Ishikawa (cell line): Measurements from ENCODE around the gene BABAM2.

Source experiments
- CEBPB ChIP-seq: IDR thresholded peaks from 2 replicates; pipeline ENCODE4 v1.6.1; 2012
- CREB1 ChIP-seq: IDR thresholded peaks from 2 replicates; pipeline ENCODE4 v1.6.1; 2012; ENCODE audit warnings: low read depth
- RAD21 ChIP-seq: IDR thresholded peaks from 2 replicates; pipeline ENCODE4 v1.6.1; 2012; ENCODE audit warnings: low read depth
- TCF12 ChIP-seq: IDR thresholded peaks from 2 replicates; pipeline ENCODE4 v1.6.1; 2012; ENCODE audit warnings: low read depth
- TEAD4 ChIP-seq: IDR thresholded peaks from 2 replicates; pipeline ENCODE4 v1.6.1; 2012
- YY1 ChIP-seq: IDR thresholded peaks from 2 replicates; pipeline ENCODE4 v1.6.1; 2012; ENCODE audit warnings: low read depth
- ZBTB7A ChIP-seq: IDR thresholded peaks from 2 replicates; pipeline ENCODE4 v1.6.1; 2012; ENCODE audit warnings: low read depth
- TF ChIP-seq, protein P1 (sequence below): IDR thresholded peaks from 2 replicates; pipeline ENCODE4 v1.6.1; 2012
- TF ChIP-seq, protein P2 (sequence below): IDR thresholded peaks from 2 replicates; pipeline ENCODE4 v1.6.1; 2012; ENCODE audit warnings: low read depth, mild to moderate bottlenecking

DNA sequence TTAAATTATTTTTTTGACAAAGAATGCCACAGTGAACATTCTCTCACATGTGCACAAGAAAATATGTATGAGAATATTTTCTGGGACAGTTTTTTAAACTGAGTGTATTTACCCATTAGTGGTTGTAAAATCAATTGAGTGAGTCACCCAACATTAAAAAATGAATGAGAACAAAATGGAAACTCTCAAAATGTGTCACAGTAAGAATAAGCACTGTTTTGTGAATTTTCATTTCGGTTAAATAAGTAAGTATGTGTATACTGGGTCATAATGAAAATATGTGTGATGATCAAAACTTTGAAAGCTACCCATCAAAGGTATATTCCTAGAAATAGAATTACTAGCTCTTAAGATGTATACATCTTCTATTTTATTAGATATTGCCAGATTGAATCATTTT lies 11.6 kb downstream of the BABAM2 start:
- TF ChIP-seq CEBPB (no peak), ZBTB7A (no peak), TEAD4 (no peak), TCF12 (no peak), RAD21 (no peak), CREB1 (no peak), YY1 (no peak)
- TF ChIP-seq, protein P1, sequence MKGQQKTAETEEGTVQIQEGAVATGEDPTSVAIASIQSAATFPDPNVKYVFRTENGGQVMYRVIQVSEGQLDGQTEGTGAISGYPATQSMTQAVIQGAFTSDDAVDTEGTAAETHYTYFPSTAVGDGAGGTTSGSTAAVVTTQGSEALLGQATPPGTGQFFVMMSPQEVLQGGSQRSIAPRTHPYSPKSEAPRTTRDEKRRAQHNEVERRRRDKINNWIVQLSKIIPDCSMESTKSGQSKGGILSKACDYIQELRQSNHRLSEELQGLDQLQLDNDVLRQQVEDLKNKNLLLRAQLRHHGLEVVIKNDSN = no peak
- TF ChIP-seq, protein P2, sequence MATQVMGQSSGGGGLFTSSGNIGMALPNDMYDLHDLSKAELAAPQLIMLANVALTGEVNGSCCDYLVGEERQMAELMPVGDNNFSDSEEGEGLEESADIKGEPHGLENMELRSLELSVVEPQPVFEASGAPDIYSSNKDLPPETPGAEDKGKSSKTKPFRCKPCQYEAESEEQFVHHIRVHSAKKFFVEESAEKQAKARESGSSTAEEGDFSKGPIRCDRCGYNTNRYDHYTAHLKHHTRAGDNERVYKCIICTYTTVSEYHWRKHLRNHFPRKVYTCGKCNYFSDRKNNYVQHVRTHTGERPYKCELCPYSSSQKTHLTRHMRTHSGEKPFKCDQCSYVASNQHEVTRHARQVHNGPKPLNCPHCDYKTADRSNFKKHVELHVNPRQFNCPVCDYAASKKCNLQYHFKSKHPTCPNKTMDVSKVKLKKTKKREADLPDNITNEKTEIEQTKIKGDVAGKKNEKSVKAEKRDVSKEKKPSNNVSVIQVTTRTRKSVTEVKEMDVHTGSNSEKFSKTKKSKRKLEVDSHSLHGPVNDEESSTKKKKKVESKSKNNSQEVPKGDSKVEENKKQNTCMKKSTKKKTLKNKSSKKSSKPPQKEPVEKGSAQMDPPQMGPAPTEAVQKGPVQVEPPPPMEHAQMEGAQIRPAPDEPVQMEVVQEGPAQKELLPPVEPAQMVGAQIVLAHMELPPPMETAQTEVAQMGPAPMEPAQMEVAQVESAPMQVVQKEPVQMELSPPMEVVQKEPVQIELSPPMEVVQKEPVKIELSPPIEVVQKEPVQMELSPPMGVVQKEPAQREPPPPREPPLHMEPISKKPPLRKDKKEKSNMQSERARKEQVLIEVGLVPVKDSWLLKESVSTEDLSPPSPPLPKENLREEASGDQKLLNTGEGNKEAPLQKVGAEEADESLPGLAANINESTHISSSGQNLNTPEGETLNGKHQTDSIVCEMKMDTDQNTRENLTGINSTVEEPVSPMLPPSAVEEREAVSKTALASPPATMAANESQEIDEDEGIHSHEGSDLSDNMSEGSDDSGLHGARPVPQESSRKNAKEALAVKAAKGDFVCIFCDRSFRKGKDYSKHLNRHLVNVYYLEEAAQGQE = no peak
